RWPE2 (cell line): ENCODE results near the gene HARS2.
"Not testable (repeated sequence)": the region's sequence is repeated elsewhere in the genome, so short reads cannot be mapped to it uniquely, and the experiment has no call there.

ENCODE experiments used
- ATAC-seq: fragments of 200-7000 bp; cut with Tn5 transposase; 3 replicates; pipeline ENCODE4 v1.9.1; 2021; ENCODE audit warnings: low read depth
- DNase-seq: peaks from one replicate; pipeline ENCODE4 v3.0.0-alpha.2; 2020; ENCODE audit warnings: low spot score
- H3K27ac ChIP-seq: fragments of 450-650 bp; 2 replicates; pipeline ENCODE4 v1.5.1; 2017; ENCODE audit warnings: mild to moderate bottlenecking; ENCODE audit not compliant: poor library complexity, severe bottlenecking
- H3K27me3 ChIP-seq: fragments of 250-450 bp; sonication (Bioruptor Pico); 2 replicates; pipeline ENCODE4 v1.5.1; 2021; ENCODE audit warnings: mild to moderate bottlenecking, moderate library complexity; ENCODE audit not compliant: insufficient read depth, poor library complexity, severe bottlenecking
- H3K36me3 ChIP-seq: fragments of 250-450 bp; sonication (Bioruptor Pico); 2 replicates; pipeline ENCODE4 v1.5.1; 2020; ENCODE audit warnings: low read depth, mild to moderate bottlenecking, moderate library complexity
- H3K4me1 ChIP-seq: fragments of 250-450 bp; sonication (Bioruptor Pico); 2 replicates; pipeline ENCODE4 v1.5.1; 2021; ENCODE audit warnings: mild to moderate bottlenecking, moderate library complexity; ENCODE audit not compliant: insufficient read depth, poor library complexity, severe bottlenecking
- H3K4me3 ChIP-seq: fragments of 250-450 bp; sonication (Bioruptor Pico); 2 replicates; pipeline ENCODE4 v1.5.1; 2021; ENCODE audit warnings: mild to moderate bottlenecking, moderate library complexity; ENCODE audit not compliant: severe bottlenecking
- H3K9me3 ChIP-seq: fragments of 250-450 bp; sonication (Bioruptor Pico); 2 replicates; pipeline ENCODE4 v1.5.1; 2021; ENCODE audit warnings: mild to moderate bottlenecking, moderate library complexity; ENCODE audit not compliant: severe bottlenecking
- CTCF ChIP-seq: fragments of 450-650 bp; IDR thresholded peaks from one replicate; pipeline ENCODE4 v1.5.1; 2017; ENCODE audit warnings: mild to moderate bottlenecking, moderate library complexity; ENCODE audit not compliant: poor library complexity, severe bottlenecking

HARS2 gene

GRCh38 chr5:140696891-140697492, 5.7 kb downstream of the HARS2 start:
- H3K27me3 ChIP-seq: no peaks in the 10 kb centered on the region
- ATAC-seq (no peak), DNase-seq (no peak)
- H3K9me3 ChIP-seq: no peaks in the 10 kb centered on the region
- no peak for TF ChIP-seq CTCF
- no peak overlapping the region for H3K4me3 ChIP-seq
- no peak overlapping the region for H3K27ac ChIP-seq
- peaks cover 81% of the 10 kb centered on the region for H3K36me3 ChIP-seq
- peaks cover 6% of the 10 kb centered on the region for H3K4me1 ChIP-seq

- TF ChIP-seq CTCF: no peak
- Histone ChIP-seq H3K4me1 (no peaks in the 10 kb centered on the region), H3K9me3 (no peaks in the 10 kb centered on the region), H3K27me3 (no peaks in the 10 kb centered on the region), H3K27ac (no peak within 1 kb of the TSS), H3K4me3 (peak within 1 kb of the TSS; percentile 83), H3K36me3 (peaks cover 93% of the 10 kb centered on the region)
- DNase-seq (peak; percentile 94), ATAC-seq (peak; percentile 98)
These were observed 9.2 kb downstream of the HARS2 start, which contains the start of gene ZMAT2 for GRCh38 chr5:140700177-140701144. Gene ZMAT2, plus strand, starts transcription at chr5:140700447. Its CDS starts 14 bp downstream, at chr5:140700461.

- H3K9me3 ChIP-seq: no peaks in the 10 kb centered on the region
- no peak overlapping the region for H3K4me3 ChIP-seq
- DNase-seq (no peak), ATAC-seq (no peak)
- no peaks in the 10 kb centered on the region for H3K27me3 ChIP-seq
- peaks cover 4% of the 10 kb centered on the region for H3K4me1 ChIP-seq
- TF ChIP-seq CTCF: no peak
- no peak overlapping the region for H3K27ac ChIP-seq
- H3K36me3 ChIP-seq: peaks cover 39% of the 10 kb centered on the region
These were observed 16.6 kb downstream of the HARS2 start for GRCh38 chr5:140707812-140708211.

- not testable (repeated sequence) for ATAC-seq, H3K27me3 ChIP-seq, H3K27ac ChIP-seq, H3K9me3 ChIP-seq, DNase-seq, H3K4me1 ChIP-seq, H3K4me3 ChIP-seq
- H3K36me3 ChIP-seq: peaks cover 29% of the 10 kb centered on the region
These were observed 17.5 kb downstream of the HARS2 start for GRCh38 chr5:140708787-140709186.

- Histone ChIP-seq H3K27ac (peak overlapping the region; percentile 47), H3K4me3 (peak overlapping the region; percentile 51), H3K4me1 (peaks cover 4% of the 10 kb centered on the region), H3K36me3 (peaks cover 7% of the 10 kb centered on the region), H3K9me3 (no peaks in the 10 kb centered on the region), H3K27me3 (no peaks in the 10 kb centered on the region)
- no peak for TF ChIP-seq CTCF
- ATAC-seq (peak; percentile 92), DNase-seq (peak; percentile 93)
These were observed 19.8 kb downstream of the HARS2 start for GRCh38 chr5:140710899-140711552.
